GM18868 (cell line): ENCODE data around the gene SLC15A3.
"Not testable (repeated sequence)": the region's sequence is repeated elsewhere in the genome, so short reads cannot be mapped to it uniquely, and the experiment has no call there.

Source experiments
- ATAC-seq: cut with Tn5 transposase; IDR thresholded peaks from one replicate; pipeline ENCODE4 v1.9.1; 2021; ENCODE audit warnings: mild to moderate bottlenecking, moderate library complexity; ENCODE audit not compliant: unreplicated experiment

Gene SLC15A3

GRCh38 chr11:60917267-60917666 lies 34.7 kb downstream of the SLC15A3 start:
- ATAC-seq = no peak

- ATAC-seq = no peak
These were observed 35.2 kb downstream of the SLC15A3 start for GRCh38 chr11:60916669-60917206.

GRCh38 chr11:60915248-60915914 lies 36.6 kb downstream of the SLC15A3 start:
- ATAC-seq = peak; percentile 55

- no peak for ATAC-seq
These were observed 37.2 kb downstream of the SLC15A3 start for GRCh38 chr11:60914633-60915247.

- peak; percentile 58 for ATAC-seq
These were observed 38.0 kb downstream of the SLC15A3 start, which contains the start of gene TMEM109 for GRCh38 chr11:60913793-60914632. Gene TMEM109, plus strand, starts transcription at chr11:60914158. Its CDS starts 5,536 bp downstream, at chr11:60919694.

GRCh38 chr11:60912851-60913528 lies 39.0 kb downstream of the SLC15A3 start:
- no peak for ATAC-seq

- no peak for ATAC-seq
These were observed 39.6 kb downstream of the SLC15A3 start for GRCh38 chr11:60912223-60912850.

GRCh38 chr11:60910711-60911380 lies 41.1 kb downstream of the SLC15A3 start:
- ATAC-seq = no peak

- ATAC-seq = peak; percentile 37
These were observed 41.7 kb downstream of the SLC15A3 start for GRCh38 chr11:60910281-60910687.

- not testable (repeated sequence) for ATAC-seq
These were observed 42.2 kb downstream of the SLC15A3 start for GRCh38 chr11:60909680-60910280.

- no peak for ATAC-seq
These were observed 43.2 kb downstream of the SLC15A3 start for GRCh38 chr11:60908803-60909202.

GRCh38 chr11:60906132-60906972 lies 45.6 kb downstream of the SLC15A3 start, which contains the start of gene PRPF19:
Gene PRPF19, minus strand, starts transcription at chr11:60906585. Its CDS starts 203 bp downstream, at chr11:60906382.
- peak; percentile 75 for ATAC-seq

GRCh38 chr11:60905551-60906113 lies 46.3 kb downstream of the SLC15A3 start:
- ATAC-seq = no peak

- ATAC-seq = no peak
These were observed 46.9 kb downstream of the SLC15A3 start for GRCh38 chr11:60905047-60905446.

GRCh38 chr11:60902625-60903024 lies 49.4 kb downstream of the SLC15A3 start:
- ATAC-seq = no peak

- no peak for ATAC-seq
These were observed 51.1 kb downstream of the SLC15A3 start for GRCh38 chr11:60900673-60901404.

GRCh38 chr11:60899977-60900376 lies 52.0 kb downstream of the SLC15A3 start:
- no peak for ATAC-seq
